Left ventricle myocardium inferior (tissue), 1 donor: ENCODE data around the gene PLAAT5. TPM values are rescaled to one million over a fixed set of nuclear protein-coding genes. Genes with fewer than 3 reads are reported as not detected.
"Not testable (repeated sequence)": the region's sequence is repeated elsewhere in the genome, so short reads cannot be mapped to it uniquely, and the experiment has no call there.

Experiments
- DNase-seq: peaks from one replicate; pipeline ENCODE4 v3.0.0-alpha.2; 2020
- H3K27ac ChIP-seq: fragments of 200-600 bp; replicated peaks from 2 replicates; pipeline ENCODE4 v1.8.0; 2021
- H3K27me3 ChIP-seq: fragments of 200-600 bp; 2 replicates; pipeline ENCODE4 v1.8.0; 2021; ENCODE audit warnings: low read depth
- H3K36me3 ChIP-seq: fragments of 200-600 bp; 2 replicates; pipeline ENCODE4 v1.8.0; 2021
- H3K4me1 ChIP-seq: fragments of 200-600 bp; 2 replicates; pipeline ENCODE4 v1.8.0; 2021
- H3K4me3 ChIP-seq: fragments of 200-600 bp; 2 replicates; pipeline ENCODE4 v1.8.0; 2021; ENCODE audit warnings: mild to moderate bottlenecking, moderate library complexity
- H3K9me3 ChIP-seq: fragments of 200-600 bp; replicated peaks from 2 replicates; pipeline ENCODE4 v1.8.0; 2021
- CTCF ChIP-seq: fragments of 200-600 bp; IDR thresholded peaks from 2 replicates; pipeline ENCODE4 v1.8.0; 2021; ENCODE audit warnings: antibody characterized with exemption, mild to moderate bottlenecking, borderline replicate concordance
- intact Hi-C: fragments of 100-400 bp; cut with micrococcal nuclease; formaldehyde crosslinking; loops from one replicate; pipeline ENCODE4 v1.11.0; 2022
- total RNA-seq: library from RNA; stranded (reverse); fragmentation: NEBNext Ultra II Directional; extraction: Animal tissue kit (Norgen Biotek cat#: 25700); gene quantifications from one replicate; pipeline ENCODE4 v1.2.1, GENCODE V29; 2021
- donor health status: DM: no; HTN: yes; CAD: no; lungs with severe emphysema.

The PLAAT5 gene
- total RNA-seq, 1 donor from 2014 or later = 1.4 TPM

- intact Hi-C loops = no loop called here
- Histone ChIP-seq H3K4me3 (no peak overlapping the region), H3K9me3 (no peaks in the 10 kb centered on the region), H3K27ac (no peak overlapping the region), H3K36me3 (no peaks in the 10 kb centered on the region), H3K4me1 (no peaks in the 10 kb centered on the region), H3K27me3 (peaks cover 57% of the 10 kb centered on the region)
- TF ChIP-seq CTCF = no peak
- DNase-seq = no peak
Measured at GRCh38 chr11:63459586-63459985, 31.4 kb downstream of the PLAAT5 start.

- Histone ChIP-seq H3K4me3 (no peak overlapping the region), H3K9me3 (no peaks in the 10 kb centered on the region), H3K27ac (no peak overlapping the region), H3K4me1 (no peaks in the 10 kb centered on the region), H3K27me3 (peaks cover 25% of the 10 kb centered on the region), H3K36me3 (no peaks in the 10 kb centered on the region)
- no peak for DNase-seq
- no peak for TF ChIP-seq CTCF
- intact Hi-C loops = no loop called here
Measured at GRCh38 chr11:63448646-63449045, 42.3 kb downstream of the PLAAT5 start.

GRCh38 chr11:63445720-63446119, 45.2 kb downstream of the PLAAT5 start:
- TF ChIP-seq CTCF = no peak
- H3K27ac ChIP-seq = no peak overlapping the region
- no peaks in the 10 kb centered on the region for H3K4me1 ChIP-seq
- peaks cover 13% of the 10 kb centered on the region for H3K27me3 ChIP-seq
- no peak overlapping the region for H3K4me3 ChIP-seq
- no peaks in the 10 kb centered on the region for H3K36me3 ChIP-seq
- no peak for DNase-seq
- intact Hi-C loops = no loop called here
- H3K9me3 ChIP-seq = peaks cover 11% of the 10 kb centered on the region

- Histone ChIP-seq H3K36me3 (no peaks in the 10 kb centered on the region), H3K9me3 (peaks cover 11% of the 10 kb centered on the region), H3K27me3 (peaks cover 13% of the 10 kb centered on the region), H3K27ac (no peak overlapping the region), H3K4me1 (no peaks in the 10 kb centered on the region), H3K4me3 (no peak overlapping the region)
- DNase-seq = no peak
- TF ChIP-seq CTCF = no peak
- intact Hi-C loops = no loop called here
Measured at GRCh38 chr11:63445118-63445517, 45.8 kb downstream of the PLAAT5 start.

- H3K4me3 ChIP-seq = no peak overlapping the region
- no peak for TF ChIP-seq CTCF
- H3K27ac ChIP-seq = no peak overlapping the region
- H3K36me3 ChIP-seq = no peaks in the 10 kb centered on the region
- peaks cover 13% of the 10 kb centered on the region for H3K27me3 ChIP-seq
- intact Hi-C loops = no loop called here
- no peaks in the 10 kb centered on the region for H3K4me1 ChIP-seq
- H3K9me3 ChIP-seq = peaks cover 11% of the 10 kb centered on the region
- DNase-seq = no peak
Measured at GRCh38 chr11:63444160-63444559, 46.8 kb downstream of the PLAAT5 start.

- Histone ChIP-seq H3K27ac (no peak overlapping the region), H3K9me3 (peaks cover 11% of the 10 kb centered on the region), H3K36me3 (no peaks in the 10 kb centered on the region), H3K4me3 (no peak overlapping the region), H3K27me3 (peaks cover 13% of the 10 kb centered on the region), H3K4me1 (no peaks in the 10 kb centered on the region)
- DNase-seq = no peak
- intact Hi-C loops = no loop called here
- no peak for TF ChIP-seq CTCF
Measured at GRCh38 chr11:63443714-63444113, 47.3 kb downstream of the PLAAT5 start.

GRCh38 chr11:63435831-63436230, 55.1 kb downstream of the PLAAT5 start:
- intact Hi-C loops, H3K36me3 ChIP-seq, DNase-seq, H3K4me1 ChIP-seq, H3K4me3 ChIP-seq, H3K9me3 ChIP-seq, H3K27ac ChIP-seq: not testable (repeated sequence)
- H3K27me3 ChIP-seq = peaks cover 37% of the 10 kb centered on the region

GRCh38 chr11:63435351-63435750, 55.6 kb downstream of the PLAAT5 start:
- DNase-seq, H3K36me3 ChIP-seq, H3K4me3 ChIP-seq, intact Hi-C loops, H3K9me3 ChIP-seq, H3K4me1 ChIP-seq, H3K27ac ChIP-seq: not testable (repeated sequence)
- peaks cover 42% of the 10 kb centered on the region for H3K27me3 ChIP-seq
